GM19043 (cell line): Measurements from ENCODE around the gene CD200.
A peak's percentile ranks its signal among the peaks of the same experiment; 100 is the strongest.
"Not testable (repeated sequence)": the region's sequence is repeated elsewhere in the genome, so short reads cannot be mapped to it uniquely, and the experiment has no call there.

Experiments used
- ATAC-seq: cut with Tn5 transposase; IDR thresholded peaks from one replicate; pipeline ENCODE4 v1.9.1; 2021; ENCODE audit warnings: low read depth; ENCODE audit not compliant: unreplicated experiment

Gene CD200

GRCh38 chr3:112357930-112358780 lies 25.2 kb downstream of the CD200 start:
- ATAC-seq: no peak

GRCh38 chr3:112360561-112360960 lies 27.6 kb downstream of the CD200 start:
- ATAC-seq: no peak

- ATAC-seq: no peak
These were observed 29.3 kb downstream of the CD200 start for GRCh38 chr3:112362221-112362620.

GRCh38 chr3:112364291-112364690 lies 31.3 kb downstream of the CD200 start:
- ATAC-seq: peak; percentile 49

GRCh38 chr3:112365035-112365434 lies 32.1 kb downstream of the CD200 start:
- no peak for ATAC-seq

- no peak for ATAC-seq
These were observed 32.7 kb downstream of the CD200 start for GRCh38 chr3:112365636-112366035.

GRCh38 chr3:112366522-112366921 lies 33.6 kb downstream of the CD200 start:
- ATAC-seq: no peak

- ATAC-seq: no peak
These were observed 38.6 kb downstream of the CD200 start for GRCh38 chr3:112371569-112371968.

GRCh38 chr3:112372396-112372795 lies 39.4 kb downstream of the CD200 start:
- ATAC-seq: no peak

- no peak for ATAC-seq
These were observed 40.5 kb downstream of the CD200 start for GRCh38 chr3:112373476-112373875.

GRCh38 chr3:112373924-112374323 lies 41.0 kb downstream of the CD200 start:
- ATAC-seq: no peak

GRCh38 chr3:112374333-112374734 lies 41.4 kb downstream of the CD200 start:
- no peak for ATAC-seq

GRCh38 chr3:112375117-112375516 lies 42.2 kb downstream of the CD200 start:
- no peak for ATAC-seq

GRCh38 chr3:112376241-112376911 lies 43.4 kb downstream of the CD200 start:
- ATAC-seq: no peak

GRCh38 chr3:112376992-112377391 lies 44.0 kb downstream of the CD200 start:
- no peak for ATAC-seq

GRCh38 chr3:112377568-112378071 lies 44.7 kb downstream of the CD200 start:
- no peak for ATAC-seq

GRCh38 chr3:112378347-112378746 lies 45.4 kb downstream of the CD200 start:
- not testable (repeated sequence) for ATAC-seq

- no peak for ATAC-seq
These were observed 46.2 kb downstream of the CD200 start for GRCh38 chr3:112379020-112379690.

- no peak for ATAC-seq
These were observed 49.0 kb downstream of the CD200 start for GRCh38 chr3:112381673-112382542.

- no peak for ATAC-seq
These were observed 49.7 kb downstream of the CD200 start for GRCh38 chr3:112382543-112383160.
